NCI-H2107 treated with DMSO at 0.1 percent for 48 hours (cell line): ENCODE results near the gene ABCA10.
A peak's percentile ranks its signal among the peaks of the same experiment; 100 is the strongest.
"Not testable (repeated sequence)": the region's sequence is repeated elsewhere in the genome, so short reads cannot be mapped to it uniquely, and the experiment has no call there.

ENCODE experiments used
- DNase-seq: peaks from one replicate; lab custom pipeline; 2025; ENCODE audit not compliant: unreplicated experiment; lab: John Stamatoyannopoulos, UW

Gene ABCA10, protein sequence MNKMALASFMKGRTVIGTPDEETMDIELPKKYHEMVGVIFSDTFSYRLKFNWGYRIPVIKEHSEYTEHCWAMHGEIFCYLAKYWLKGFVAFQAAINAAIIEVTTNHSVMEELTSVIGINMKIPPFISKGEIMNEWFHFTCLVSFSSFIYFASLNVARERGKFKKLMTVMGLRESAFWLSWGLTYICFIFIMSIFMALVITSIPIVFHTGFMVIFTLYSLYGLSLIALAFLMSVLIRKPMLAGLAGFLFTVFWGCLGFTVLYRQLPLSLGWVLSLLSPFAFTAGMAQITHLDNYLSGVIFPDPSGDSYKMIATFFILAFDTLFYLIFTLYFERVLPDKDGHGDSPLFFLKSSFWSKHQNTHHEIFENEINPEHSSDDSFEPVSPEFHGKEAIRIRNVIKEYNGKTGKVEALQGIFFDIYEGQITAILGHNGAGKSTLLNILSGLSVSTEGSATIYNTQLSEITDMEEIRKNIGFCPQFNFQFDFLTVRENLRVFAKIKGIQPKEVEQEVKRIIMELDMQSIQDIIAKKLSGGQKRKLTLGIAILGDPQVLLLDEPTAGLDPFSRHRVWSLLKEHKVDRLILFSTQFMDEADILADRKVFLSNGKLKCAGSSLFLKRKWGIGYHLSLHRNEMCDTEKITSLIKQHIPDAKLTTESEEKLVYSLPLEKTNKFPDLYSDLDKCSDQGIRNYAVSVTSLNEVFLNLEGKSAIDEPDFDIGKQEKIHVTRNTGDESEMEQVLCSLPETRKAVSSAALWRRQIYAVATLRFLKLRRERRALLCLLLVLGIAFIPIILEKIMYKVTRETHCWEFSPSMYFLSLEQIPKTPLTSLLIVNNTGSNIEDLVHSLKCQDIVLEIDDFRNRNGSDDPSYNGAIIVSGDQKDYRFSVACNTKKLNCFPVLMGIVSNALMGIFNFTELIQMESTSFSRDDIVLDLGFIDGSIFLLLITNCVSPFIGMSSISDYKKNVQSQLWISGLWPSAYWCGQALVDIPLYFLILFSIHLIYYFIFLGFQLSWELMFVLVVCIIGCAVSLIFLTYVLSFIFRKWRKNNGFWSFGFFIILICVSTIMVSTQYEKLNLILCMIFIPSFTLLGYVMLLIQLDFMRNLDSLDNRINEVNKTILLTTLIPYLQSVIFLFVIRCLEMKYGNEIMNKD (N-terminal part only)

DNA sequence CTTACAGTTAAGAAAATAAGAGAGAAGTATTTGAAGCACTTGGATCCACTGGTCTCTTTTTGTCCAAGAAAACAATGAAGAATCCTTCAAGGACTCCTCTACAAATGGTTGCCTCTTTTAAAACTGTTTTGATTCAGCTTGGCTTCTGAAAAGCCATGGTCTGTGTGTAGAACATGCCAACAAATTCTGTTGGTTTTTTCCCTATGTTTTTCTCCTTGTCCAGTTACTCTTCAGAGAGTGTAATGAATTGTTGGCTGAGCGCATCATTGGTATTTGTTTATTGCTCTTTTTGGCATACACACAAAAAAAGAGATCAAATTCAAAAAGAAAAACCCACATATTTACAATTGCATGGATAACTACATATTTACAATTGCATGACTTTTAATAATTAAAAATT, at the start of gene ABCA10:
ABCA10 (minus strand) TSS at position 249 of the 400 bp plus-strand sequence. CDS start 3,466 bp downstream, outside the sequence.
- no peak for DNase-seq

DNA sequence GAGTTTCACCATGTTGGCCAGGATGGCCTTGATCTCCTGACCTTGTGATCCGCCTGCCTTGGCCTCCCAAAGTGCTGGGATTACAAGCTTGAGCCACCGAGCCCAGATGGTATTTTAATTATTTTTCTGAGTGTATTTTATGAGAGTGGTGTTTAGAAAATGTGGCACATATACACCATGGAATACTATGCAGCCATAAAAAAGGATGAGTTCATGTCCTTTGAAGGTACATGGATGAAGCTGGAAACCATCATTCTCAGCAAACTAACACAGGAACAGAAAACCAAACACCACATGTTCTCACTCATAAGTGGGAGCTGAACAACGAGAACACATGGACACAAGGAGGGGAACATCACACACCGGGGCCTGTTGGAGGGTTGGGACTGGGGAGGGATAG, 47.7 kb upstream of the ABCA10 start:
- not testable (repeated sequence) for DNase-seq

DNA sequence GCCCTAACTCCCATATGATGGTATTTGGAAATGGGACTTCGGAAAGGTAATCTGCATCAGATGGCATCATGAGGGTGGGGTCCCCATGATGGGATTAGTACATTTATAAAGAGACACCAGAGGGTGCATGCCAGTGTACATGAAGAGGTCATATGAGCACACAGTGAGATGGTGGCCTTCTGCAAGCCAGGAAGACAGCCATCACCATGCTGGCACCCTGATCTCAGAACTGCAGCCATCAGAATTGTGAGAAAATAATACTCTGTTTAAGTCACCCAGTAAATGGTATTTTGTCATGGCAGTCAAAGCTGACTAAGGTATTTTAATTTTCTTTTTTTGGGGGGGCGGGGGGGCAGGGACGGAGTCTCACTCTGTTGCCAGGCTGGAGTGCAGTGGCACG, 47.1 kb upstream of the ABCA10 start:
- no peak for DNase-seq

DNA sequence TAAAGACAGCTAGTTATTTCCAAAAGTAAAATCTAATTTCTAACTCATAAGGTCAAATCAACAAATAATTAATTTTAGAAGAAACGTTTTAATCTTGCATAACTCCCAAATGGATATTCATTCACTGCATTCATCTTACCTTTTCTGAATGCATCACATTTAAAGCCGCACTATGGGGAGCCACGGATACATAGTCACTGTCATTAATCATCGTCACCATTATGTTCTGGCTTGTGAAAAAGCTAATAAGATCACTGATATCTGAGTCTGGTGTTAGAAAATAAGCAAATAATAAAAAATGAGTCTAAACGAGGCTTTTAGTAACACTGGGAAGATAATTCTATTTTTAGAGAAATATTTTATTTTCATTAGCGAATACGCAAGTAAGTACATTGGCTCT, 42.4 kb upstream of the ABCA10 start:
- no peak for DNase-seq

DNA sequence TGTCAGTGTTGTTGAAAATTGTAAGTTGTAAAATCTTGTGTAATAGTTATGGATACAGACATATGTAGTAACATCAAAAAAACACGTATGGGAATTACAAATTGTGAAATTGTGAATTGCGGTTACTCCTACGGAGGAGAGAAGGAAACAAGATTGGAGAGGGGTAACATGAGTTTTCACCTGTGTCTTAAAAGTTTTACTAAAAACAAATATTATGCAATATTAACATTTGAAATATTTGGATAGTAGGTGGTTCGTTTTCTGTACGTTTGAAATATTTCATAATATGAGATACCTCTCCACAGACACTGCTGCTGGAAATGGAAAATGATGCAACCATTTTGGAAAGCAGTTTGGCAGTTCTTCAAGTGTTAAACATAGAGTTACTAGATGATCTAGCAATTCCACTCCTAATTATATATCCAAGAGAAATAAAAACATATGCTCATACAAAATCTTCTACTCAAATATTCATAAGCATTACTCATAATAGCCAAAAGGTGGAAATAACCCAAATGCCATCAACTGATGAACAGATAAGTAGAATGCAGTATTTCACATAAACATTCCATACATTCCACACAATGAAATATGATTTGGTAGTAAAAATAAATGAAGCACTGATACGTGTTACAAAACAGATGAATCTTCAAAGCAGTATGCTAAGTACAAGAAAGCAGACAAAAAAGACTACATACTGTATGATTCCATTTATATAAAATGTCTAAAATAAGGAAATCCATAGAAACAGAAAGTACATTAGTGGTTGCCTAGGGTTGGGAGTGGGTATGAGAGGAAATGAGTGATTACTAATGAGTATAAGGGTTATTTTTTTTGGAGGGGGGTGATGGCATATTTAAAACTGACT, 40.7 kb upstream of the ABCA10 start:
- DNase-seq, result no peak

DNA sequence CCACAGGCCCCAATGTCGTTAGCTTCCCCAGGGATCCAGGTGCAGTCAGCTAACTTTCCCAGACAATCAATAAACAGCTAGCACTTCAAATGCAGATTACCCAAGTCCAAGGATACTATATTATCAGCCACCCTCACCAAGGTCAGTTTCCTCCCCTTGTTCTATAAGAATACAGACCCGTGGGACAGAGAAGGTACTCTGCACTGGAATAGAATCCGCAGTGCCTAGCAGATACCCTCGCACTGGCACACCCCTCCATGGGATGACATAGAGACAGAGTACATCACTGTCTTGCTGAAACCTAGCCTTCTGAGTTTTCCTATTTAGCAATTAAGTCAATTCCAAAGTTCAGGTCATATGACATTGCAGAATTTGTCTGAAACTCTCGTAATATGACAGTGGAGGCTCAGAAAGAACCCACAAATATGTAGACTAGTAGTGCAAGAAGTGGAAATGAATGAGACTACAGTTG, 40.0 kb upstream of the ABCA10 start:
- no peak for DNase-seq

DNA sequence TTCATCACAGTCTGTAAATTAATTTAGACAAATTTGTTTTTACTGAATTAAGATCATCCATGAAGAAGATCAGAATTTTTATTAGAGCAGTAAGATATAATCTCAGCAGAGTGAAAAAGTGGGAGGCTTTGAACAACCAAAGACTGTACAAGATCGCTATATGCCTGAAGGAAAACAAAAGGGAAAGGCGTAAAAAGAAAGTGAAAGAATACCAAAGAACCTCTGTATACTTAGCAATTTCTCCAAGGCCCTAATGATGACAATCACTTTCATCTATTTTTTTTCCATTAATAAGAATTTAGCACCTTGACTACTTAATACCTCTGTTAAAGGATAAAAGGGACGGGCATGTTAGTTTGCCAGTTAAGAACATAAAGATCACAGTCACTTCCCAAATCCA, 38.6 kb upstream of the ABCA10 start:
- DNase-seq, result no peak

DNA sequence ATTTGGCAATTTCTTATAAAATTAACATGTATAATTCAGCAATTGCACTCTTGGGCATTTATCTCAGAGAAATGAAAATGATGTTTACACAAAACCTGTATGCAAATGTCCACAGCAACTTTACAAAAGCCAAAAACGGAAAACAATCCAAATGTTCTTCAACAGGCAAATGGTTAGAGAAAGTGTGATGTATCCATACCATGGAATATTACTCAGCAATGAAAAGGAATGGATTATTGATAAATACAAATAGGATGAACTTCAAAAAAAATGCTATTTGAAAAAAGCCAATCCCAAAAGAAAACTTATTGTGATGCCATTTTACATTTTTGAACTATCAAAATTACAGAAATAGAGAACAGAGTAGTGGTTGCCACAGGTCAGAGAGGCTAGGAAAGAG, 37.2 kb upstream of the ABCA10 start:
- DNase-seq, result no peak

DNA sequence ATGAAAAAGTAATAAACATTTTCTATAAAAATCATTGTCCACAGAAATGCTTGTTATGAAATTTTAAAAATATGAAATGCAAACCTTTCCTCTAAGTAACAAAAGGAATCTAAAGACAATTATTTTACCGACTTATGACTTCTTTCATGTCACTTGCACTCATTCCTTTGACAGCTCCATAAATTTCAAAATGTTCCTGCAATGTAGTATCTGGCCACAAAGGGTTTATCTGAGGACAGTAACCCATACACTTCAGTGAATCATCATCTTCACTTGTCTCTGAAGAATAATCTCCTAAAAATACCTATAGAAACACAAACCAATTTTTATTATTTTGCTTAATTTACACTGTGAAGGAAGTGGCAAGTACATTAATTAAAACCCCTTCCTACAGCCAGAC, 25.6 kb upstream of the ABCA10 start:
- no peak for DNase-seq

DNA sequence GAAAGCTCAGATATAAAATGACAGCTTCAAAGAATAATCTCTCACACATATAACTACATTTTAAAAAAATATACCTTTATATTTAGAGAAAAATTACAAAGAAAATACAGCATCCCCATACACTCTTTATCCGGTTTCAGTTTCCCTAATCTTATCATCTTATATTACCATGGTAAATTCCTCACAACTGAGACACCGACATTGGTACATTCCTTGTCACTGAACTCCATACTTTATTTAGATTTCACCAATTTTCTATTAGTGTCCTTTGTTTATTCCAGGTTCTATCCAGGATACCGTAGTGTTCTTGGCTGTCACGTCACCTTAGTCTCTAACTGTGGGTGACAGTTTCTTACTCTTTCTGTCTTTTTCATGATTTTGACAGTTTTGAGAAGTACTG, 22.0 kb upstream of the ABCA10 start:
- no peak for DNase-seq

DNA sequence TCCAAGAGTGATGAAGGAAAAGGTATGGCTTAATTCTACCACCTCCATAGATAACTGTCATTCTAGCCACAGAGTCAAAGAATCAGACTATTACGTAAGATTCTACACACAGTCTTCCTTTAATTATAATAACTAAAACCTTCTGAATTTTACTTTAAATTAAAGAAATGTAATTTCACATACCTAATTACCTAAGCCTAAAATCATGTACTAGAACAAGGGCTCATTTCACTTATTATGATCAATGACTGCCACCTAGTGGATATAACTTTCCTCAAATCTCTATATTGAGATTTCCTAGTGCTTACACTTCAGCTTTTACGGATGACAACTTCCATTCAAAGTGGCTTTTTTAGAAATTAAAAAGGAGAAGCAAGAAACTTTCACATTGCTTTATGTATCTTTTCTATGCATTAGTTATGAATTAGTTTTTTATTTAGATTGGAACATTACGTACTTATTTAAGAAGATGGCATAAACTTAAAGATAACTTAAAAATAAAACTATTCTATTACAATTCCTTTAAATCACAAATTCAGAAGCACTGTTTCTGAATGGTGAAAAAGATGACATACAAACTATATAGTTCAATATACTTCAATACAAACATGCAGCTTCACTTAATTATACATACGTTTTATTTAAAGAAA, 18.2 kb upstream of the ABCA10 start:
- DNase-seq, result peak; percentile 30

DNA sequence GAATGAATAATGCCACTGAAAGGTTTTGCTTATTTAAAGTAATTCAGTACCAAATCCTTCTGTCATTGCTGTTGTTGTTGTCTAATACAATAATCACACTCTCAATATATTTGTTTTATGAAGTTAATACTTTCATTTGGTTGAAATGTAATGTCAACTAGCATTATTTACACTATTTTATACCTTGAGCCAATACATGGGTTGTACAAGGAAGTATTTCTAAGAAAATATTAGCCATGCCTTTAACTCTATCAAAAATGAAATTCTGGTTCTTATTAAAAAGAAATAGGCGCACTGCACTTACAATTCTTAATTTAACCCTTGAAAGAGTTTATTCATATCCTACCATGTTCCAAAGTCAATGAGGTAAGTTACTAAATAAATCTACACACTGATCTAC, 17.6 kb upstream of the ABCA10 start:
- no peak for DNase-seq

DNA sequence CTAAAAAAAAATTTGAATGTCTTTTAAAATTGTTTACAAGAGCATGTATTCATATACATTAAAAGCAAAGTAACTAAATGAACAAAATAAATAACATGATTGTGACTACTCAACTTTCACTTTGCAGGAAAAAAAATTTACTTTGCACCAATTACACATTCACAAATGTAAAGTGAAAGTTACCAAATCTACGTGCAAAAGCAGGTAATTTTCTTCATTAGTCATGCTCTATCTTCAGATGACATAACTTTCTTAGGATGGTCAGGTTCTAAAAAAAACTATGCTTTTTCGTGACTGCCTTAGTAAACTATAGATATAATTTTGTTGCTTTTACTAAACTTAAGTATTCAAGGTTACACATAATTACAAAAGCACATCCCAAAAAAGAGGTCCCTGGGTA, 17.0 kb upstream of the ABCA10 start:
- no peak for DNase-seq

DNA sequence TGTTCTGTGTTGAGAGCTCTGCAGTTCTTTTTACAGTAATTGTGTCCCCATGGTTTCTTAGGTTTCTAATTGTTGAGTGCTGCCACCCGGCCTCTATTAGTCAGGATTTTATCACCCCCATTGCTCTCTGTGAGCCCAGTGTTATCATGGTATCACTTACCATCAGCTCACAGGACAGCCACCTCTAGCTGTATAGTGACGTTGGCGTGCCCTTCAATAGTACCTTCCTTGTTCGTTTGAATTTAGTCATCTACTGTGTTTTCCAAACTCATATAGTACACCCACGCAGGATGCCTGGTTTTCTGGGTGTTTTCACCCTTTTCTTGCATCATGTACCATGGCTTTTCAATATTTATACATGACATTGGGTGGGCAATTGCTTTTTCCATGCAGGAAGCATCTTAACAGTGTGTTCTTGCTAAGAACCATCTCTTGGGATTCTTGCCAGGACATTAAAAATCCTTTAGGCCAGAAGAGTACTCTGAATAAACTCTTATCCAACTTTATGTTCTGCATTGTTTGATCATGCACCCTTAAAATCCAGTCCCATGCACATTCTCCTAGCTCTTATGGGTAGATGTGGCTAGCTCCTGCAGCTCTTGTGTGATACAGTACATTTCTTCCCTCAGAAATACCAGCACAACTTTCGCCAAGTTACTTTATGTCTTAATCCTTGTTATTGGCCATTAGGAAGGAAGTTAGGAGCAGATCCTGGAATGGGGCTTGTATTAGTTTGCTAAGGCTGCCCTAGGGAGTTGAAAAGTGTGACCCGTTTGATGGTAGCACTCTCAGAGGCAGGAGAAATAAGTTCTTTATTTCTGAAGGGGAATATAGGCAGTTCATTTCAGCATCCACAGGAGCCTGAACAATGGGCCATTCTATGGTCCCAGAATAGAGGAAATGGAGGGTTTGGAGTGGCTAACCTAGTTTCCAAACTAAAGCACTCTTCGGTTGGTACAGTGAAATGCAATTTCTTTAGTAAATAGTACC, 11.3 kb upstream of the ABCA10 start:
- no peak for DNase-seq

DNA sequence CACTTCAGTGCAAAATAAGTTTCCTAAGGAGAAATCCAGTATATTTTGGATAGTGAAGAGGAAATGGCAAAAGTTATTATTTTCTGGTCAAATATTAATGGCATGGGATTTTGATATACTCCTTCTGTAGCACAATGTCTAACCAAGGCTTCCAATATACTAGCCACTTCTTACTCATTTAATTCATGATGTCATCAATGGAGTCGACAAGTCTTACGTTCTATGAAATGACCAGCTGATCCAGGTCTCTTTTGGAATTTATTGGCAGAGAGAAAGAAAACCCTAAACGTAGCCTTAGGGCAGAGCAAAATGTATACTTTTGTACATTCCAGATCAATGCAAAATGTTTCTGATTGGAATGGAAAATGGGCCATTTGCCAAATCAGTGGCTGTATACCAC, 8.3 kb upstream of the ABCA10 start:
- DNase-seq, result no peak

DNA sequence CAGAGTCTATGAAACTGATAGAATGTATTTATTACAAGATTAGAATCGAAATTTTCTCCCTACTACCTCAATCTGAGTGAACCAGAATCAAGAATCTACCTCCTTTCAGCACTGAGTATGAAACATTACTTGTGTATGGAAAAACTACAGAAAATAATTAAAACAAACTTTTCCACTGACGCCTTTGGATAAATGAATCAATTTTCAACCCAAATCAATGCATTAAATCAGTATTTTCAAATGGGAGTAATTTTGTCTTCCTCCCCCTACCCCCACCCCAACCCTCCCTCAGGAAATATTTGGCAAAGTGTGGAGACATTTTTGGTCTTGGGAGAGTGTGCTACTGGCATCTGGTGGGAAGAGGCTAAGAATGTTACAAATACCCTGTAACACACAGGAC, 7.8 kb upstream of the ABCA10 start:
- no peak for DNase-seq

DNA sequence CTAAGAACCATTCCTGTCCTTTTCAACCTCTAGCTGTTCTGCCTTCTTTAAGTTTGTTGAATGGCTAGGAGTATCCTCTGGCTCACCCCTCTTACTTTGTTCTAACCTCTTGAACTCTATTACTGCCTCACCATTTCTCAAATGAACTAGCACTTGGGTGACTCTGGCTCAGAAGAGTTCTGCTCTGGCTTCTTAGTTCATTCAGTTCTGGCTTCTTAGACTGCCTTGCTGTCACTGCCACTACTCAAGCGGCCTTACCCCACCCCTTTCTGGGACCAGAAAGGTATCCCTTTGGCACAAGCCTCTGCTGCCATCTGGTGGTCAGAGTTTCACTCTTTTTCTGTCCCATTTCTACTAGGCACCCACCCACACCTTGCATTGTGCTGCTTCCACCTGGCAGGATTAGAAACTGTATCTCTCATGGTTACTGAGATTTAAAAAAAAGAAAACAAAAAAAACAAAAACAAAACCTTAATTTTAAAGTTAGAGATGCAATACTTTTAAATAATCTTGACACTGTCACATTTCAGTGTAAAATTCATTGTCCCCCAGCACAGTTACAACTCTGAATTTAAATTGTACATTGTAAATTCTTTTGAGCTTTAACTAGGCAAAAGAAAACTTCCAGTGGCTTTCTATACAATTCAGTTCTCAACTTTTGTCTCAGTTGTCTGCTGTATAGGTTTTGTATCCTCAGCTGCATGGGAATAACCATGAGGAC, 6.9 kb upstream of the ABCA10 start:
- peak; percentile 18 for DNase-seq

DNA sequence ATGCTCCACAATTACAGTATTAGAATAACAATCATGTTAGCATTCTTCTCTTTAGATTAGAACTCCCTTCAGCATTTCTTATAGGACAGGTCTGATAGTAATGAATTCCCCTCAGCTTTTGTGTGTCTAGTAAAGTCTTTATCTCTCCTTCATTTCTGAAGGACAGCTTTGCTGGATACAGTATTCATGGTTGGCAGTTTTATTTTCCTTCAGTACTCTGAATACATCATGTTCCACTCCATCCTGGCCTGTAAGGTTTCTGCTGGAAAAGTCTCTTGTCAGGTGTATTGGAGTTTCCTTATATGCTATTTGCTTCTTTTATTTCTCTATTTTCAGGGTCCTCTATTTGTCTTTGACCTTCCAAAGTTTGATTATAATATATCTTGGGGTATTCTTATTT, 4.0 kb upstream of the ABCA10 start:
- no peak for DNase-seq
